GM23338 (cell line): Measurements from ENCODE around the gene SETBP1.

Experiments
- CREB1 ChIP-seq: fragments of 250-450 bp; sonication (Bioruptor Pico); IDR thresholded peaks from 2 replicates; pipeline ENCODE4 v1.5.0; 2020; ENCODE audit warnings: low read depth, mild to moderate bottlenecking, moderate library complexity
- EZH2 ChIP-seq: fragments of 200-600 bp; sonication (generic); IDR thresholded peaks from one replicate; pipeline ENCODE4 v1.8.0; 2017; ENCODE audit warnings: antibody characterized with exemption, mild to moderate bottlenecking, low read depth; ENCODE audit not compliant: unreplicated experiment
- EZH2phosphoT487 ChIP-seq: fragments of 200-600 bp; sonication (generic); IDR thresholded peaks from one replicate; pipeline ENCODE4 v1.8.1; 2018; ENCODE audit warnings: antibody characterized with exemption; ENCODE audit not compliant: unreplicated experiment
- POLR2AphosphoS5 ChIP-seq: IDR thresholded peaks from 2 replicates; pipeline ENCODE4 v1.6.1; 2016; ENCODE audit warnings: antibody characterized with exemption, low read depth
- ZNF331 ChIP-seq: fragments of 250-450 bp; sonication (Bioruptor Pico); IDR thresholded peaks from 2 replicates; pipeline ENCODE4 v1.5.0; 2020; ENCODE audit warnings: low read depth, mild to moderate bottlenecking, moderate library complexity
- TF ChIP-seq, protein P1 (sequence below), 2 experiments: fragments of 200-600 bp in 1 of 2; sonication (generic) in 1 of 2; conservative IDR thresholded peaks; 2 replicates each; pipeline versions ENCODE4 v1.5.1 to v1.6.1; 2016 to 2017; ENCODE audit warnings: antibody characterized with exemption in 2 of 2, low read depth in 2 of 2, mild to moderate bottlenecking in 2 of 2, moderate library complexity in 1 of 2

DNA sequence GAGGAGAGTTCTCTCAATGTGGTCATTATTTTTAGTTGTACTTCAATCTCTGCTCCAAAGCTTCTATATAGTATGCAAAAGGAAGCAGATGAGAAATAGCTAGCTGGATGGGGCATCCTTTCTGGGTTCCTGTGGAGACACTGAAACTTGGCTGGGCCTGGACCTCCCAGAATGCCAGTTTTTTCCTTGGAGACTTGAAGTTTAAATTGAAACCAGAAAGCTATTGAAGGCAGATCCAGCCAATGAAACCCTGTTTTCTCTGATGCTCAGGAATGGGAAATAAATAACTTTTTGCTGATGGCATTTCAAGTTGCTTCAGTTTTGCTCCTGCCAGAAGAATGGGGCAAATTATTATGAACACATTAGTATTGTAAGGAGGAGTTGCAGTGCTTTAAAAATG lies 2.9 kb downstream of the SETBP1 start:
- TF ChIP-seq, protein P1, sequence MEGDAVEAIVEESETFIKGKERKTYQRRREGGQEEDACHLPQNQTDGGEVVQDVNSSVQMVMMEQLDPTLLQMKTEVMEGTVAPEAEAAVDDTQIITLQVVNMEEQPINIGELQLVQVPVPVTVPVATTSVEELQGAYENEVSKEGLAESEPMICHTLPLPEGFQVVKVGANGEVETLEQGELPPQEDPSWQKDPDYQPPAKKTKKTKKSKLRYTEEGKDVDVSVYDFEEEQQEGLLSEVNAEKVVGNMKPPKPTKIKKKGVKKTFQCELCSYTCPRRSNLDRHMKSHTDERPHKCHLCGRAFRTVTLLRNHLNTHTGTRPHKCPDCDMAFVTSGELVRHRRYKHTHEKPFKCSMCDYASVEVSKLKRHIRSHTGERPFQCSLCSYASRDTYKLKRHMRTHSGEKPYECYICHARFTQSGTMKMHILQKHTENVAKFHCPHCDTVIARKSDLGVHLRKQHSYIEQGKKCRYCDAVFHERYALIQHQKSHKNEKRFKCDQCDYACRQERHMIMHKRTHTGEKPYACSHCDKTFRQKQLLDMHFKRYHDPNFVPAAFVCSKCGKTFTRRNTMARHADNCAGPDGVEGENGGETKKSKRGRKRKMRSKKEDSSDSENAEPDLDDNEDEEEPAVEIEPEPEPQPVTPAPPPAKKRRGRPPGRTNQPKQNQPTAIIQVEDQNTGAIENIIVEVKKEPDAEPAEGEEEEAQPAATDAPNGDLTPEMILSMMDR (conservative IDR thresholded peaks at IDR 0.05; ENCODE audit: low read depth in 2 of 2), result no peak
- no peak for TF ChIP-seq ZNF331 (CRISPR knock-in tag)
- TF ChIP-seq POLR2AphosphoS5, result no peak
- no peak for TF ChIP-seq EZH2
- no peak for TF ChIP-seq CREB1 (CRISPR knock-in tag)
- TF ChIP-seq EZH2phosphoT487, result no peak
